ENCODE measurements around the gene ICOSLG.
"Not testable (repeated sequence)": the region's sequence is repeated elsewhere in the genome, so short reads cannot be mapped to it uniquely, and the experiment has no call there.

Gene ICOSLG

GRCh38 chr21:44220674-44221073, 20.1 kb downstream of the ICOSLG start:
- not testable (repeated sequence) for H4K20me1 ChIP-seq (ENCODE audit: insufficient read depth, low read length); H3K4me1 ChIP-seq (ENCODE audit: low read length); H3K4me3 ChIP-seq (ENCODE audit: low read length); DNase-seq; H3K9me3 ChIP-seq (replicated peaks; ENCODE audit: insufficient read depth, low read length); H3K36me3 ChIP-seq (replicated peaks; ENCODE audit: insufficient read depth, low read length); H3K27ac ChIP-seq (ENCODE audit: low read length); H3K79me2 ChIP-seq (ENCODE audit: low read length); H3F3A ChIP-seq (ENCODE audit: insufficient read depth, low read length); H2AFZ ChIP-seq (ENCODE audit: low read length); H3K9ac ChIP-seq (ENCODE audit: low read length); H3K4me2 ChIP-seq (ENCODE audit: low read depth, low read length); H3K9me2 ChIP-seq (replicated peaks; ENCODE audit: insufficient read depth, low read length); H3K27me3 ChIP-seq (replicated peaks; ENCODE audit: insufficient read depth, low read length)

GRCh38 chr21:44218461-44218860, 22.3 kb downstream of the ICOSLG start:
- not testable (repeated sequence) for H3F3A ChIP-seq (ENCODE audit: insufficient read depth, low read length); H4K20me1 ChIP-seq (ENCODE audit: insufficient read depth, low read length); H3K9me2 ChIP-seq (replicated peaks; ENCODE audit: insufficient read depth, low read length); H3K4me1 ChIP-seq (ENCODE audit: low read length); H3K9me3 ChIP-seq (replicated peaks; ENCODE audit: insufficient read depth, low read length); H3K27ac ChIP-seq (ENCODE audit: low read length); H3K4me3 ChIP-seq (ENCODE audit: low read length); H3K4me2 ChIP-seq (ENCODE audit: low read depth, low read length); H3K36me3 ChIP-seq (replicated peaks; ENCODE audit: insufficient read depth, low read length); H3K79me2 ChIP-seq (ENCODE audit: low read length); H3K9ac ChIP-seq (ENCODE audit: low read length); H3K27me3 ChIP-seq (replicated peaks; ENCODE audit: insufficient read depth, low read length); H2AFZ ChIP-seq (ENCODE audit: low read length); DNase-seq

GRCh38 chr21:44211978-44212377, 28.8 kb downstream of the ICOSLG start:
- not testable (repeated sequence) for H3F3A ChIP-seq (ENCODE audit: insufficient read depth, low read length); H3K4me3 ChIP-seq (ENCODE audit: low read length); H4K20me1 ChIP-seq (ENCODE audit: insufficient read depth, low read length); H3K27me3 ChIP-seq (replicated peaks; ENCODE audit: insufficient read depth, low read length); H3K9ac ChIP-seq (ENCODE audit: low read length); H3K79me2 ChIP-seq (ENCODE audit: low read length); H3K27ac ChIP-seq (ENCODE audit: low read length); H3K9me3 ChIP-seq (replicated peaks; ENCODE audit: insufficient read depth, low read length); H2AFZ ChIP-seq (ENCODE audit: low read length); DNase-seq; H3K36me3 ChIP-seq (replicated peaks; ENCODE audit: insufficient read depth, low read length); H3K4me2 ChIP-seq (ENCODE audit: low read depth, low read length); H3K9me2 ChIP-seq (replicated peaks; ENCODE audit: insufficient read depth, low read length); H3K4me1 ChIP-seq (ENCODE audit: low read length)

GRCh38 chr21:44211574-44211973, 29.2 kb downstream of the ICOSLG start:
- H4K20me1 ChIP-seq (ENCODE audit: insufficient read depth, low read length); H3K9me3 ChIP-seq (replicated peaks; ENCODE audit: insufficient read depth, low read length); H2AFZ ChIP-seq (ENCODE audit: low read length); DNase-seq; H3K4me1 ChIP-seq (ENCODE audit: low read length); H3K27me3 ChIP-seq (replicated peaks; ENCODE audit: insufficient read depth, low read length); H3K79me2 ChIP-seq (ENCODE audit: low read length); H3K9me2 ChIP-seq (replicated peaks; ENCODE audit: insufficient read depth, low read length); H3K27ac ChIP-seq (ENCODE audit: low read length); H3K9ac ChIP-seq (ENCODE audit: low read length); H3K36me3 ChIP-seq (replicated peaks; ENCODE audit: insufficient read depth, low read length); H3K4me3 ChIP-seq (ENCODE audit: low read length); H3F3A ChIP-seq (ENCODE audit: insufficient read depth, low read length); H3K4me2 ChIP-seq (ENCODE audit: low read depth, low read length): not testable (repeated sequence)

GRCh38 chr21:44207860-44208646, 32.7 kb downstream of the ICOSLG start:
- H3K4me3 ChIP-seq (ENCODE audit: low read length); H3K27me3 ChIP-seq (replicated peaks; ENCODE audit: insufficient read depth, low read length); H3K4me2 ChIP-seq (ENCODE audit: low read depth, low read length); H3F3A ChIP-seq (ENCODE audit: insufficient read depth, low read length); H3K27ac ChIP-seq (ENCODE audit: low read length); H3K9me2 ChIP-seq (replicated peaks; ENCODE audit: insufficient read depth, low read length); H2AFZ ChIP-seq (ENCODE audit: low read length); H3K36me3 ChIP-seq (replicated peaks; ENCODE audit: insufficient read depth, low read length); H3K79me2 ChIP-seq (ENCODE audit: low read length); H3K9ac ChIP-seq (ENCODE audit: low read length); H3K9me3 ChIP-seq (replicated peaks; ENCODE audit: insufficient read depth, low read length); H3K4me1 ChIP-seq (ENCODE audit: low read length); H4K20me1 ChIP-seq (ENCODE audit: insufficient read depth, low read length); DNase-seq: not testable (repeated sequence)

GRCh38 chr21:44206698-44207676, 33.8 kb downstream of the ICOSLG start:
- H3K4me3 ChIP-seq (ENCODE audit: low read length); H3K9me3 ChIP-seq (replicated peaks; ENCODE audit: insufficient read depth, low read length); H3K27me3 ChIP-seq (replicated peaks; ENCODE audit: insufficient read depth, low read length); H2AFZ ChIP-seq (ENCODE audit: low read length); H3K27ac ChIP-seq (ENCODE audit: low read length); H4K20me1 ChIP-seq (ENCODE audit: insufficient read depth, low read length); H3K79me2 ChIP-seq (ENCODE audit: low read length); H3F3A ChIP-seq (ENCODE audit: insufficient read depth, low read length); H3K9me2 ChIP-seq (replicated peaks; ENCODE audit: insufficient read depth, low read length); H3K36me3 ChIP-seq (replicated peaks; ENCODE audit: insufficient read depth, low read length); H3K4me2 ChIP-seq (ENCODE audit: low read depth, low read length); H3K4me1 ChIP-seq (ENCODE audit: low read length); DNase-seq; H3K9ac ChIP-seq (ENCODE audit: low read length): not testable (repeated sequence)

- not testable (repeated sequence) for H3K27ac ChIP-seq (ENCODE audit: low read length); H3F3A ChIP-seq (ENCODE audit: insufficient read depth, low read length); H3K9ac ChIP-seq (ENCODE audit: low read length); H3K4me2 ChIP-seq (ENCODE audit: low read depth, low read length); DNase-seq; H3K9me3 ChIP-seq (replicated peaks; ENCODE audit: insufficient read depth, low read length); H3K4me1 ChIP-seq (ENCODE audit: low read length); H3K4me3 ChIP-seq (ENCODE audit: low read length); H3K9me2 ChIP-seq (replicated peaks; ENCODE audit: insufficient read depth, low read length); H3K79me2 ChIP-seq (ENCODE audit: low read length); H3K27me3 ChIP-seq (replicated peaks; ENCODE audit: insufficient read depth, low read length); H3K36me3 ChIP-seq (replicated peaks; ENCODE audit: insufficient read depth, low read length); H4K20me1 ChIP-seq (ENCODE audit: insufficient read depth, low read length); H2AFZ ChIP-seq (ENCODE audit: low read length)
Measured at GRCh38 chr21:44206187-44206586, 34.6 kb downstream of the ICOSLG start.

Data from MM.1S (cell line).